IMR-90 (cell line): ENCODE results near the gene PLD3. TPM values are rescaled to one million over a fixed set of nuclear protein-coding genes. Genes with fewer than 3 reads are reported as not detected.

Experiments
- ATAC-seq: fragments of 200-7000 bp; cut with Tn5 transposase; 2 replicates; pipeline ENCODE4 v1.9.1; 2020; ENCODE audit warnings: low read depth, mild to moderate bottlenecking, moderate library complexity
- BruUV-seq: library from RNA; stranded (reverse); fragments of 400-500 nt; replicated peaks from 2 replicates; lab custom pipeline; 2021; lab: Mats Ljungman, UMichigan
- CTCF ChIA-PET: fragments of 300-600 bp; formaldehyde crosslinking; extraction: SDS; loops from one replicate; lab custom pipeline; 2021; ENCODE audit warnings: antibody characterized with exemption; lab: Yijun Ruan, JAX
- POLR2A ChIA-PET: fragments of 300-600 bp; sonication (Branson Sonifier 250); formaldehyde crosslinking; loops from one replicate; lab custom pipeline; 2022; ENCODE audit warnings: antibody characterized with exemption; ENCODE audit not compliant: unreplicated experiment; lab: Charles Lee
- DNase-seq: peaks from one replicate; pipeline ENCODE4 v3.0.0; 2013
- H2AFZ ChIP-seq: replicated peaks from 2 replicates; pipeline ENCODE3; 2013; ENCODE audit warnings: low read length, mild to moderate bottlenecking; ENCODE audit not compliant: poor library complexity
- H2AK5ac ChIP-seq: 2 replicates; pipeline ENCODE4 v1.6.1; 2013; ENCODE audit warnings: low read depth, low read length, inconsistent platforms
- H2AK9ac ChIP-seq: replicated peaks from 2 replicates; pipeline ENCODE3; 2013; ENCODE audit warnings: mild to moderate bottlenecking, low read depth, low read length, moderate library complexity; ENCODE audit not compliant: poor library complexity
- H2BK120ac ChIP-seq: 2 replicates; pipeline ENCODE4 v1.6.1; 2013; ENCODE audit warnings: low read depth, low read length, inconsistent platforms
- H2BK15ac ChIP-seq: 3 replicates; pipeline ENCODE4 v1.6.1; 2013; ENCODE audit warnings: low read depth, low read length, inconsistent platforms
- H2BK20ac ChIP-seq: 2 replicates; pipeline ENCODE4 v1.6.1; 2013; ENCODE audit warnings: low read depth, mild to moderate bottlenecking, inconsistent platforms, low read length, moderate library complexity
- H2BK5ac ChIP-seq: 2 replicates; pipeline ENCODE4 v1.6.1; 2013; ENCODE audit warnings: mild to moderate bottlenecking, low read depth, low read length, inconsistent platforms; ENCODE audit not compliant: poor library complexity, severe bottlenecking
- H3K14ac ChIP-seq: replicated peaks from 2 replicates; pipeline ENCODE4 v1.6.1; 2013; ENCODE audit warnings: low read depth, low read length, inconsistent platforms
- H3K18ac ChIP-seq: 2 replicates; pipeline ENCODE4 v1.6.1; 2013; ENCODE audit warnings: low read depth, low read length, control low read depth
- H3K23ac ChIP-seq: 2 replicates; pipeline ENCODE4 v1.6.1; 2013; ENCODE audit warnings: low read depth, low read length, inconsistent platforms
- H3K27ac ChIP-seq: 2 replicates; pipeline ENCODE4 v1.5.1; 2013; ENCODE audit warnings: mild to moderate bottlenecking, control low read depth, low read length; ENCODE audit not compliant: insufficient read depth
- H3K27me3 ChIP-seq: 2 replicates; pipeline ENCODE4 v1.6.1; 2013; ENCODE audit warnings: low read length; ENCODE audit not compliant: control insufficient read depth, insufficient read depth
- H3K36me3 ChIP-seq: 2 replicates; pipeline ENCODE4 v1.6.1; 2013; ENCODE audit warnings: low read length, mixed read lengths; ENCODE audit not compliant: control insufficient read depth, insufficient read depth
- H3K4ac ChIP-seq: 2 replicates; pipeline ENCODE4 v1.6.1; 2013; ENCODE audit warnings: low read depth, low read length, inconsistent platforms
- H3K4me1 ChIP-seq: 2 replicates; pipeline ENCODE4 v1.6.1; 2013; ENCODE audit warnings: low read length, mixed read lengths; ENCODE audit not compliant: control insufficient read depth, insufficient read depth
- H3K4me2 ChIP-seq: 2 replicates; pipeline ENCODE4 v1.6.1; 2013; ENCODE audit warnings: low read depth, mild to moderate bottlenecking, control low read depth, low read length, moderate library complexity
- H3K4me3 ChIP-seq: 2 replicates; pipeline ENCODE4 v1.5.1; 2013; ENCODE audit warnings: low read depth, mild to moderate bottlenecking, control low read depth, low read length, moderate library complexity; ENCODE audit not compliant: insufficient read depth
- H3K56ac ChIP-seq: 2 replicates; pipeline ENCODE4 v1.6.1; 2013; ENCODE audit warnings: low read length, inconsistent platforms; ENCODE audit not compliant: insufficient read depth; ENCODE audit errors: extremely low read depth
- H3K79me1 ChIP-seq, 2 experiments: 2 replicates each; pipeline ENCODE4 v1.6.1; 2013; ENCODE audit warnings: low read length in 2 of 2, inconsistent platforms in 1 of 2, low read depth in 1 of 2
- H3K9ac ChIP-seq: 2 replicates; pipeline ENCODE4 v1.6.1; 2013; ENCODE audit warnings: low read depth, low read length, control low read depth
- H3K9me1 ChIP-seq: 2 replicates; pipeline ENCODE4 v1.6.1; 2013; ENCODE audit warnings: low read length, inconsistent platforms; ENCODE audit not compliant: insufficient read depth
- H3K9me3 ChIP-seq: 2 replicates; pipeline ENCODE4 v1.6.1; 2013; ENCODE audit warnings: low read length; ENCODE audit not compliant: control insufficient read depth, insufficient read depth
- H4K20me1 ChIP-seq: 2 replicates; pipeline ENCODE4 v1.6.1; 2013; ENCODE audit warnings: low read length, inconsistent platforms; ENCODE audit not compliant: insufficient read depth
- H4K5ac ChIP-seq: 2 replicates; pipeline ENCODE4 v1.6.1; 2013; ENCODE audit warnings: mild to moderate bottlenecking, low read depth, low read length, control low read depth
- H4K8ac ChIP-seq, 2 experiments: 2 replicates each; pipeline ENCODE4 v1.6.1; 2013; ENCODE audit warnings: low read depth in 2 of 2, low read length in 2 of 2, control low read depth in 1 of 2, inconsistent platforms in 1 of 2
- H4K91ac ChIP-seq: 2 replicates; pipeline ENCODE4 v1.6.1; 2013; ENCODE audit warnings: low read depth, low read length, inconsistent platforms; ENCODE audit not compliant: insufficient read depth
- RAD21 ChIP-seq: IDR thresholded peaks from 2 replicates; pipeline ENCODE4 v1.6.1; 2012; ENCODE audit warnings: low read length, improper control_type of control experiment
- WGBS, 2 experiments: methylation state at CpG; one replicate each; pipeline versions ENCODE4 v1.1.5 to v1.1.7; 2013; ENCODE audit warnings: missing lambda C conversion rate in 2 of 2; ENCODE audit not compliant: insufficient read length in 1 of 2; ENCODE audit errors: extremely low coverage in 2 of 2; 5-methylcytosine and 5-hydroxymethylcytosine counted together
- dilution Hi-C: fragments of 300-500 bp; cut with HindIII; formaldehyde crosslinking; loops from one replicate; pipeline ENCODE4 v1.14.3; 2018; ENCODE audit warnings: low sequenced_read_pairs; ENCODE audit not compliant: unreplicated experiment
- in situ Hi-C: fragments of 300-500 bp; cut with MboI; formaldehyde crosslinking; loops from 3 replicates; pipeline ENCODE4 v1.14.3; 2019; ENCODE audit warnings: low sequenced_read_pairs, inconsistent platforms, mixed read lengths
- intact Hi-C: fragments of 100-400 bp; cut with micrococcal nuclease; formaldehyde crosslinking; loops from 2 replicates; pipeline ENCODE4 v1.10.0; 2022
- polyA plus RNA-seq, 3 experiments: library from polyadenylated mRNA; depleted of rRNA; stranded (reverse); fragments of >200 nt; gene quantifications; 2 replicates each; pipeline ENCODE4 v1.2.3, GENCODE V29; 2012; ENCODE audit warnings: low replicate concordance in 1 of 3
- total RNA-seq: library from RNA; depleted of rRNA; stranded (reverse); fragments of >200 nt; gene quantifications from 2 replicates; pipeline ENCODE4 v1.2.3, GENCODE V29; 2012

Gene PLD3
- total and polyA plus RNA-seq, 2 of the 4 experiments (the other 2 are of a cell fraction): 117 to 665 TPM

- CTCF ChIA-PET: interaction anchor here (0.6 kb wide), 1 partner anchor 50 kb away, joined by 3 read pairs; no protein-coding TSS in a partner anchor
- H3K4ac ChIP-seq: no peak overlapping the region
- H3K56ac ChIP-seq: no peak overlapping the region
- no peak overlapping the region for H2BK20ac ChIP-seq
- H2AK5ac ChIP-seq: no peak overlapping the region
- in situ Hi-C loops (no loop called here), intact Hi-C loops (no loop called here), dilution Hi-C loops (no loop called here)
- H2AK9ac ChIP-seq: no peak overlapping the region
- H3K79me1 ChIP-seq: peaks cover 0 to 4% of the 10 kb centered on the region in 2 experiments; a peak in 1 of 4 replicates
- no peak overlapping the region for H3K18ac ChIP-seq
- no peak overlapping the region for H3K23ac ChIP-seq
- BruUV-seq: no TSS peak
- DNase-seq: no peak
- no peak overlapping the region for H2BK5ac ChIP-seq
- POLR2A ChIA-PET: no interaction called here
- H3K4me1 ChIP-seq: no peaks in the 10 kb centered on the region
- no peak overlapping the region for H4K8ac ChIP-seq
- H4K5ac ChIP-seq: no peak overlapping the region
- H4K91ac ChIP-seq: no peak overlapping the region
- H3K36me3 ChIP-seq: peaks cover 60% of the 10 kb centered on the region
- no peak overlapping the region for H3K4me2 ChIP-seq
- H3K27ac ChIP-seq: no peak overlapping the region
- ATAC-seq: no peak
- 95% methylated on average over 4 of the region's 17 CpGs; no CpG with 5 or more reads in 1 of the 2 experiments for WGBS, 2 experiments
- H2AFZ ChIP-seq: no peak overlapping the region
- TF ChIP-seq RAD21: no peak
- no peak overlapping the region for H3K4me3 ChIP-seq
- H4K20me1 ChIP-seq: peaks cover 2% of the 10 kb centered on the region; the same call in 1 of the 2 replicates
- no peak overlapping the region for H2BK120ac ChIP-seq
- no peak overlapping the region for H2BK15ac ChIP-seq
- no peak overlapping the region for H3K9ac ChIP-seq
- no peaks in the 10 kb centered on the region for H3K27me3 ChIP-seq
- H3K14ac ChIP-seq: no peak overlapping the region
- H3K9me1 ChIP-seq: peaks cover 7% of the 10 kb centered on the region; the same call in 1 of the 2 replicates
- no peaks in the 10 kb centered on the region for H3K9me3 ChIP-seq
Measured at GRCh38 chr19:40376286-40376862, 27.9 kb downstream of the PLD3 start.
